ENCODE results near the gene UTP25.

UTP25 gene

GRCh38 chr1:209805341-209805781 is 22.4 kb upstream of the UTP25 start:
- no peak for FAIRE-seq
- DNase-seq (ENCODE audit: low spot score), result no peak

- FAIRE-seq, result no peak
- no peak for DNase-seq (ENCODE audit: low spot score)
Observed at GRCh38 chr1:209805875-209806760, 21.7 kb upstream of the UTP25 start, which contains the start of gene IRF6. Gene IRF6, minus strand, starts transcription at chr1:209806142. Its CDS starts 4,729 bp downstream, at chr1:209801413.

DNA sequence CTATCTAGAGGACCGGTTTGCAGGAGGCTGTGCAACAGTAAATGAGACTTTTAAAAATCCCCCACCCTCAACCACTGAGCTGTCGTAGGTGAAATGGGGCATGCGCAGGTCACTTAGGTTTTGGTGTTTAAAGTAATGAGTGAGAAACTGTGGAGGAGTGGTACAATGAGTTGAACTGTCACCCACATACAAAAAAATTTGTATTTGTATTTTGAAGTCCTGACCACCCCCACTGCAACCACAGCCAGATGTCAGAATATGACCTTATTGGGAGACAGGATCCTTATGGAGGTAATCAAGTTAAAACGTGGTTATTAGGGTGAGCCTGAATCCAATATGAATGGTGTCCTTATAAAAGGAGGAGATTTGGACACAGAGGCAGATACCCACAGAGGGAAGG is 20.3 kb upstream of the UTP25 start:
- no peak for DNase-seq (ENCODE audit: low spot score)
- FAIRE-seq, result no peak

- DNase-seq (ENCODE audit: low spot score), result peak; percentile 95
- peak; percentile 40 for FAIRE-seq
Observed at GRCh38 chr1:209808059-209808581, 19.7 kb upstream of the UTP25 start.

GRCh38 chr1:209809611-209810010 is 18.2 kb upstream of the UTP25 start:
- DNase-seq (ENCODE audit: low spot score) (no peak), FAIRE-seq (no peak)

GRCh38 chr1:209810783-209811182 is 17.0 kb upstream of the UTP25 start:
- FAIRE-seq, result no peak
- DNase-seq (ENCODE audit: low spot score), result no peak

GRCh38 chr1:209813902-209814301 is 13.9 kb upstream of the UTP25 start:
- DNase-seq (ENCODE audit: low spot score) (no peak), FAIRE-seq (no peak)

- DNase-seq (ENCODE audit: low spot score) (no peak), FAIRE-seq (no peak)
Observed at GRCh38 chr1:209815490-209815889, 12.3 kb upstream of the UTP25 start.

DNA sequence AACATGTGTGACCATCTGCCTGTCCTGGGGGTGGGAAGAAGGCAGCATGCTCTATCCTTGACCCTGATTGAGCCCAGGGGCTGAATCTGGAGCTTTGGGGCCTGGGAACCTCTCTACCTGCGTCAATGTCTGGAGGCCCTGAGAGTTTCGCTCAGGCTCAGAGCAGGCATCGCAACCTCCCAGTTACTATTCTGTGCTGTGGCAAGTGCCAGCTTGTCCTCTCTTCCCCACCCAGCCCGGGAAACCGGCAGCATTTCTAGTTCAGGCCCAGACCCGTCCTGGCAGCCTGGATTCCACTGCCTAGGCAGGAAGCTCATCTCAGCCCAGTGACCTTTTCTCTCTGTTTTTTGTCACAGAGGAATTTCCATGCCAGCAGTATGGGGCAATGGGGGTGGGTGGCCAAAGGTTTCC is 11.8 kb upstream of the UTP25 start:
- DNase-seq (ENCODE audit: low spot score) (no peak), FAIRE-seq (no peak)

DNA sequence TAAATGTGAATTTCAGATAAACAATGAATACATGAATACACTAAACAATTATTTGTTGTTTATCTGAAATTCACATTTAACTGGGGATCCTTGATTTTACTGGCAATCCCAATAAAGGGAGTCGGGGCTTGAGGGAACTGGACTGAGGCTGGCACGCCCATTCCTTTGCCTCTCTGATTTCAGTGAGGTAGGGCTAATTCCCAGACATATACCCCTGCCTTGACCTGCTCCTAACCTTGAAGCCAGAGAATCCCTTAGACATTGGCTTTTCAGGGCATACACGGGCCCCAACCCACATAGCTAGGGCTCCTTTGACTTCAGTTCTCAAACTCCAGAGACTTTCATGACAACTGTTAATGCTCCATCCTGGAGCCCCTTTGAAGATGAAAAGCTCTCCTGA is 10.8 kb upstream of the UTP25 start:
- FAIRE-seq (no peak), DNase-seq (ENCODE audit: low spot score) (no peak)

- no peak for DNase-seq (ENCODE audit: low spot score)
- FAIRE-seq, result no peak
Observed at GRCh38 chr1:209817691-209818090, 10.1 kb upstream of the UTP25 start.

DNA sequence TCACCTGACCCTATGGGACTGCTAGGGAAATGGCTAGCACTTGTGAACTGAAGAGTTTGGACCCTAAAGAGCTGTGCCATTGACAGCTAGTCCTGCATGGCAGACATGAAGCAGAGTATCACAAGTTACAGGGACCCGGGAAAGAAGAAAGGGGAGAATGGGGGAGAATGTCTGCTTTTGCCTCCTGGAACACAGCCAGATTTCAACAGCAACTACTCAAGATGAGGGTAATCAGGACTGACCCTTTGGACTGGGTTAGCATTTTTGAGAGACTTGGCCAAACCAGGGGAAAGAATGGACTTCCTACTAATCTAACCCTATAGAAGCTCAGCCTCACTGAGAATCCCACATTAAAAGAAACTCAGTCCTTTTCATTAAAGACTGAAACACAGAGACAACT is 8.7 kb upstream of the UTP25 start:
- no peak for DNase-seq (ENCODE audit: low spot score)
- FAIRE-seq, result no peak

- FAIRE-seq (no peak), DNase-seq (ENCODE audit: low spot score) (no peak)
Observed at GRCh38 chr1:209820986-209821385, 6.8 kb upstream of the UTP25 start.

- DNase-seq (ENCODE audit: low spot score) (no peak), FAIRE-seq (no peak)
Observed at GRCh38 chr1:209822706-209823105, 5.1 kb upstream of the UTP25 start.

GRCh38 chr1:209823143-209824041 is 4.4 kb upstream of the UTP25 start:
- DNase-seq (ENCODE audit: low spot score) (peak; percentile 54), FAIRE-seq (no peak)

DNA sequence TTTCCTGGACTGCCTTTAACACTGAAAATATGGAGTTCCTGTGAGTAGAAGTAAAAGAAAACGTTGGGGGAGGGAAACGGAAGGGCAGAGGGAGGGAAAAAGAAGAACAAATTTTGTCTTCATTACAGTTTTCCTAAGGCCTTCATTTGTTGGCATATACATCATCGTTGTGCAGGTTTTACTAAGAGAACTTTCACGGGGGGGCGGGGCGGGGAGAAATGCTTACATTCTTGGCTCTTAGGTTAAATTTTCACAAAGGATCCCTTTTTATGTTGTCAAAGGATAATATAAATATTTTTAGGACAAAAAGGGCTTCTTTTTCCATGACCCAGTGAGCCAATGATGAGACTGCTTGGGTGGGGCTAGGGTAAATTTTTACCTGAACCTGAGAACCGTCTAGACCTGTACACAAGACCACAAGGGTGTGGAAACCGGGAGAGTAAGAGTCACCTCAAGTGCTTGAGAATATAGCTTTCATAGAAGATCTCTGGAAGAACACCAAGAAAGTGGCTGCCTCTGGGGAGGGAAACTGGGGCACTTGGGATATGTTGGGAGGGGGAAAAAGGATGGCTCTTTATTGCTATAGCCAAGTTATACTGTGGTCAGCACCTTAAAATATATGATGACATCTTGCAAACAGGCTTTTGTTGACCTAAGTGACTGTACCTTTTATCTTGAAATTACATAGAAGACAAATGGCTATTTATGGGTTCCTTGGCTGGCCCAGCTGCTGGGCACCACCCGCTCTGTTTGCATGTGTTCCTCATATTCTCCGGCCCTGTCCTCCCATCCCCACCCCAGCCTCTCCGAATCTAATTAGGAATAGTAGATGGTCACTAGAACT is 2.0 kb upstream of the UTP25 start:
- no peak for FAIRE-seq
- no peak for DNase-seq (ENCODE audit: low spot score)

- FAIRE-seq (no peak), DNase-seq (ENCODE audit: low spot score) (no peak)
Observed at GRCh38 chr1:209829716-209830115, 1.9 kb downstream of the UTP25 start.

- FAIRE-seq, result no peak
- no peak for DNase-seq (ENCODE audit: low spot score)
Observed at GRCh38 chr1:209830722-209831121, 3.0 kb downstream of the UTP25 start.

DNA sequence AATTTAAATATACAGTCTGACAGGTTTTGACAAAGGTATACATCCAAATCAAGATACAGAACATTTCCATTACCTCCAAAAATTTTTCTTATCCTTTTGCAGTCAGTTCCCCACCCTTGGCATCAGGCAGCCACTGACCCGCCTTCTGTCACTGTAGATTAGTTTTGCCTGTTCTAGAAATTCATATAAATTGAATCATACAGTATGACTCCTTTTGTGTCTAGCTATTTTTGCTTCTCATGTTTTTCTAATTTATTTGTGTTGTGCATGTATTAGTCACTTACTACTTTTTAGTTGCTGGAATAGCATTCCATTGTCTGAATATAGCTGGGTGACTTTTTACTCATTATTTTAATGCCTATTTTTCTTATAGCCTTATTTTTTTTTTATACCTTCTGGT is 3.8 kb downstream of the UTP25 start:
- DNase-seq (ENCODE audit: low spot score), result no peak
- FAIRE-seq, result no peak

- DNase-seq (ENCODE audit: low spot score), result no peak
- FAIRE-seq, result no peak
Observed at GRCh38 chr1:209835782-209836298, 8.1 kb downstream of the UTP25 start.

GRCh38 chr1:209837671-209838070 is 9.9 kb downstream of the UTP25 start:
- no peak for FAIRE-seq
- no peak for DNase-seq (ENCODE audit: low spot score)

Data from urothelium cell line (cell line).